CD4-positive, alpha-beta memory T cell (primary cell): ENCODE data around the gene WDR27. TPM values are rescaled to one million over a fixed set of nuclear protein-coding genes. Genes with fewer than 3 reads are reported as not detected.

Experiments
- CTCF ChIA-PET: fragments of 350-600 bp; sonication (Branson Sonifier 250); formaldehyde crosslinking; loops from one replicate; lab custom pipeline; 2021; ENCODE audit warnings: inconsistent platforms; ENCODE audit not compliant: partially characterized antibody; lab: Charles Lee
- POLR2A ChIA-PET: fragments of 350-600 bp; sonication (Branson Sonifier 250); formaldehyde crosslinking; loops from one replicate; lab custom pipeline; 2021; ENCODE audit not compliant: partially characterized antibody; lab: Charles Lee
- DNase-seq, 5 donors: peaks; one replicate each; pipeline versions ENCODE4 v3.0.0 to v3.0.0-alpha.2; 2020 to 2022; ENCODE audit warnings: mixed read lengths in 1 of 5
- H3K27ac ChIP-seq: one replicate; pipeline ENCODE4 v1.7.0; 2013; ENCODE audit warnings: low read depth, low read length
- H3K27me3 ChIP-seq: 2 replicates; pipeline ENCODE4 v1.7.0; 2013; ENCODE audit warnings: mild to moderate bottlenecking, low read length, moderate library complexity; ENCODE audit not compliant: insufficient read depth
- H3K36me3 ChIP-seq: 2 replicates; pipeline ENCODE4 v1.7.0; 2013; ENCODE audit warnings: mild to moderate bottlenecking, low read length, moderate library complexity; ENCODE audit not compliant: insufficient read depth
- H3K4me1 ChIP-seq: 2 replicates; pipeline ENCODE4 v1.7.0; 2013; ENCODE audit warnings: mild to moderate bottlenecking, low read length, moderate library complexity; ENCODE audit not compliant: insufficient read depth
- H3K4me3 ChIP-seq, 2 donors: one replicate each; pipeline ENCODE4 v1.7.0; 2013; ENCODE audit warnings: low read length in 2 of 2, mild to moderate bottlenecking in 1 of 2
- H3K9me3 ChIP-seq, 2 donors: one replicate each; pipeline ENCODE4 v1.7.0; 2013; ENCODE audit warnings: low read length in 2 of 2, control low read depth in 1 of 2; ENCODE audit not compliant: control insufficient read depth in 1 of 2
- H3K27ac Mint-ChIP-seq, 7 donors: one replicate each; pipeline ENCODE4 v1.8.0; 2020 to 2021; ENCODE audit warnings: mixed read lengths in 7 of 7, mild to moderate bottlenecking in 6 of 7, inconsistent platforms in 3 of 7, moderate library complexity in 3 of 7
- H3K27me3 Mint-ChIP-seq, 2 donors: one replicate each; pipeline ENCODE4 v1.8.0; 2020 to 2021; ENCODE audit warnings: mixed read lengths in 2 of 2
- H3K36me3 Mint-ChIP-seq, 2 donors: one replicate each; pipeline ENCODE4 v1.8.0; 2020 to 2021; ENCODE audit warnings: mixed read lengths in 2 of 2, inconsistent platforms in 1 of 2, mild to moderate bottlenecking in 1 of 2
- H3K4me1 Mint-ChIP-seq, 4 donors: one replicate each; pipeline ENCODE4 v1.8.0; 2020 to 2021; ENCODE audit warnings: mixed read lengths in 4 of 4, mild to moderate bottlenecking in 1 of 4
- H3K4me3 Mint-ChIP-seq, 8 donors: one replicate each; pipeline ENCODE4 v1.8.0; 2020 to 2021; ENCODE audit warnings: mixed read lengths in 8 of 8, mild to moderate bottlenecking in 7 of 8, moderate library complexity in 6 of 8, inconsistent platforms in 3 of 8
- H3K9me3 Mint-ChIP-seq, 8 donors: one replicate each; pipeline ENCODE4 v1.8.0; 2020 to 2021; ENCODE audit warnings: mixed read lengths in 8 of 8, mild to moderate bottlenecking in 5 of 8, inconsistent platforms in 3 of 8, moderate library complexity in 1 of 8
- intact Hi-C: fragments of 100-400 bp; cut with micrococcal nuclease; formaldehyde crosslinking; loops from one replicate; pipeline ENCODE4 v1.15.1; 2023
- polyA plus RNA-seq, 2 donors: library from polyadenylated mRNA; unstranded; fragments of 300-500 nt; fragmentation: Illumina TruSeq; gene quantifications; one replicate each; pipeline ENCODE4 v1.2.3, GENCODE V29; 2021
- total RNA-seq, 2 experiments: library from RNA; stranded (reverse); gene quantifications; one replicate each; pipeline ENCODE4 v1.2.3, GENCODE V29; 2021

The WDR27 gene
- total and polyA plus RNA-seq, 4 experiments from 2014 or later = 5.9 to 82.8 (median 39.8) TPM

- no peaks in the 10 kb centered on the region for H3K36me3 ChIP-seq
- Mint-ChIP-seq H3K4me1 (no peaks in the 10 kb centered on the region), H3K9me3 (no peaks in the 10 kb centered on the region), H3K4me3 (no peak overlapping the region), H3K27ac (no peak overlapping the region), H3K36me3 (no peaks in the 10 kb centered on the region), H3K27me3 (no peaks in the 10 kb centered on the region)
- no peaks in the 10 kb centered on the region for H3K27me3 ChIP-seq
- no peaks in the 10 kb centered on the region for H3K4me1 ChIP-seq
- ChIA-PET CTCF (interaction anchor here (2.0 kb wide), 1 partner anchor 11 kb away, joined by 5 read pairs; no protein-coding TSS in a partner anchor), POLR2A (no interaction called here)
- no peak overlapping the region for H3K4me3 ChIP-seq
- H3K27ac ChIP-seq = no peak overlapping the region
- no peak for DNase-seq
- intact Hi-C loops = no loop called here
- no peaks in the 10 kb centered on the region for H3K9me3 ChIP-seq
Measured at GRCh38 chr6:169501128-169501527, 200.7 kb downstream of the WDR27 start.

- no peak overlapping the region for H3K4me3 Mint-ChIP-seq
- CTCF ChIA-PET = no interaction called here
- DNase-seq = no peak
- no peaks in the 10 kb centered on the region for H3K36me3 Mint-ChIP-seq
- H3K9me3 Mint-ChIP-seq = no peaks in the 10 kb centered on the region
- POLR2A ChIA-PET = no interaction called here
- H3K27me3 Mint-ChIP-seq = peaks cover 0 to under 1% of the 10 kb centered on the region in 2 donors
- no peaks in the 10 kb centered on the region for H3K4me1 Mint-ChIP-seq
- Histone ChIP-seq H3K27me3 (no peaks in the 10 kb centered on the region), H3K27ac (no peak overlapping the region), H3K9me3 (no peaks in the 10 kb centered on the region), H3K4me3 (no peak overlapping the region), H3K4me1 (no peaks in the 10 kb centered on the region), H3K36me3 (no peaks in the 10 kb centered on the region)
- H3K27ac Mint-ChIP-seq = no peak overlapping the region
- intact Hi-C loops = no loop called here
Measured at GRCh38 chr6:169500688-169501087, 201.1 kb downstream of the WDR27 start.

- POLR2A ChIA-PET = no interaction called here
- intact Hi-C loops = no loop called here
- no peaks in the 10 kb centered on the region for H3K9me3 Mint-ChIP-seq
- CTCF ChIA-PET = no interaction called here
- H3K27ac ChIP-seq = no peak overlapping the region
- H3K4me1 Mint-ChIP-seq = no peaks in the 10 kb centered on the region
- no peaks in the 10 kb centered on the region for H3K36me3 ChIP-seq
- DNase-seq = no peak
- no peaks in the 10 kb centered on the region for H3K36me3 Mint-ChIP-seq
- no peaks in the 10 kb centered on the region for H3K9me3 ChIP-seq
- no peaks in the 10 kb centered on the region for H3K27me3 ChIP-seq
- no peaks in the 10 kb centered on the region for H3K4me1 ChIP-seq
- peaks cover 0 to 2% of the 10 kb centered on the region in 2 donors for H3K27me3 Mint-ChIP-seq
- no peak overlapping the region for H3K27ac Mint-ChIP-seq
- H3K4me3 Mint-ChIP-seq = no peak overlapping the region
- H3K4me3 ChIP-seq = no peak overlapping the region
Measured at GRCh38 chr6:169499848-169500247, 202.0 kb downstream of the WDR27 start.

- POLR2A ChIA-PET = no interaction called here
Measured at GRCh38 chr6:169498916-169499513, 202.8 kb downstream of the WDR27 start.

DNA sequence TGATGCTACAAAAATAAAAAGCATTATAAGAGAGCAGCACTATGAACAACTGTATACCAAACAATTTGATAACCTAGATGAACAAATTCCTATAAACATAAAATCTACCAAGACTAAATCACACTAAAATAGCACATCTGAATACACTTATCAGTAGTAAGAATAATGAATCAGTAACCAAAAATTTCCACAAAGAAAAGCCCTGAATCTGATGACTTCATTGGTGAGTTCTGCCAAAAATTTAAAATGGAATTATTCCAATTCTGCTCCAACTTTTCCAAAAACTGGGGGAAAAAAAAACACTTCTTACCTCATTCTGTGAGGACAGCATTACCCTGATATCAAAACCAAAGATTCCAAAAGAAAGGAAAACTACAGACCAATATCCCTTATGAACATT is 206.2 kb downstream of the WDR27 start:
- no peak overlapping the region for H3K27ac ChIP-seq
- intact Hi-C loops = no loop called here
- H3K27me3 ChIP-seq = no peaks in the 10 kb centered on the region
- no peaks in the 10 kb centered on the region for H3K4me1 ChIP-seq
- no peak overlapping the region for H3K4me3 ChIP-seq
- no peaks in the 10 kb centered on the region for H3K4me1 Mint-ChIP-seq
- no peaks in the 10 kb centered on the region for H3K9me3 Mint-ChIP-seq
- no peak overlapping the region for H3K27ac Mint-ChIP-seq
- ChIA-PET POLR2A (no interaction called here), CTCF (no interaction called here)
- H3K36me3 Mint-ChIP-seq = no peaks in the 10 kb centered on the region
- H3K4me3 Mint-ChIP-seq = no peak overlapping the region
- DNase-seq = no peak
- no peaks in the 10 kb centered on the region for H3K9me3 ChIP-seq
- H3K36me3 ChIP-seq = no peaks in the 10 kb centered on the region
- H3K27me3 Mint-ChIP-seq = peaks cover 0 to 2% of the 10 kb centered on the region in 2 donors

More at GRCh38 chr6:169498916-169499513, 202.8 kb downstream of the WDR27 start:
- Mint-ChIP-seq H3K36me3 (no peaks in the 10 kb centered on the region), H3K4me3 (no peak overlapping the region), H3K27ac (no peak overlapping the region), H3K27me3 (peaks cover 0 to 2% of the 10 kb centered on the region in 2 donors), H3K4me1 (no peaks in the 10 kb centered on the region), H3K9me3 (no peaks in the 10 kb centered on the region)
- no peak for DNase-seq
- no peaks in the 10 kb centered on the region for H3K9me3 ChIP-seq
- no peaks in the 10 kb centered on the region for H3K36me3 ChIP-seq
- CTCF ChIA-PET = no interaction called here
- H3K27me3 ChIP-seq = no peaks in the 10 kb centered on the region
- intact Hi-C loops = no loop called here
- H3K4me1 ChIP-seq = no peaks in the 10 kb centered on the region
- no peak overlapping the region for H3K4me3 ChIP-seq
- H3K27ac ChIP-seq = no peak overlapping the region

- Histone ChIP-seq H3K36me3 (no peaks in the 10 kb centered on the region), H3K4me3 (no peak overlapping the region), H3K9me3 (no peaks in the 10 kb centered on the region), H3K4me1 (no peaks in the 10 kb centered on the region), H3K27me3 (no peaks in the 10 kb centered on the region), H3K27ac (no peak overlapping the region)
- no peaks in the 10 kb centered on the region for H3K36me3 Mint-ChIP-seq
- ChIA-PET POLR2A (no interaction called here), CTCF (no interaction called here)
- no peaks in the 10 kb centered on the region for H3K4me1 Mint-ChIP-seq
- H3K4me3 Mint-ChIP-seq = no peak overlapping the region
- peaks cover 0 to 2% of the 10 kb centered on the region in 2 donors for H3K27me3 Mint-ChIP-seq
- H3K9me3 Mint-ChIP-seq = no peaks in the 10 kb centered on the region
- intact Hi-C loops = no loop called here
- H3K27ac Mint-ChIP-seq = no peak overlapping the region
- DNase-seq = no peak
Measured at GRCh38 chr6:169494038-169494437, 207.8 kb downstream of the WDR27 start.

DNA sequence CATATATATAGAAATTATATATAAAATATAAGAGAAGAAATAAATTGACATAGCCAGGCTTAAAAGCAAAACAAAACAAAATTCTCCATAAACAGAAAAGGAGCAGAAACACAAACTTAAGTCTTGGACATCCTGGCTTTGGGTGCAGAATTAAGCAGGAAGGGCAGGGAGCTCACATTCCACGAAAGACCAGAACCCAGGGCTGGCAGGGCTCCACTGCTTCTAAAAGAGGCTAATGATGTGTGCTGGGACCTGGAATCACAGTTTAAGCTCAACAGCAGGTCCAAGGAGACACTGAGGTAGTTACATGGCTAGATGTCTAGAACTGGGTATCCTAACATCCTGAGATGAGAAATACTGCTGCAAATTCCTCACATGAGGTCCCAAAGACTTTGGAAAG is 210.3 kb downstream of the WDR27 start:
- Histone ChIP-seq H3K27ac (no peak overlapping the region), H3K4me1 (no peaks in the 10 kb centered on the region), H3K36me3 (no peaks in the 10 kb centered on the region), H3K9me3 (no peaks in the 10 kb centered on the region), H3K4me3 (no peak overlapping the region), H3K27me3 (no peaks in the 10 kb centered on the region)
- H3K4me3 Mint-ChIP-seq = no peak overlapping the region
- CTCF ChIA-PET = no interaction called here
- intact Hi-C loops = no loop called here
- H3K9me3 Mint-ChIP-seq = no peaks in the 10 kb centered on the region
- peaks cover 0 to 2% of the 10 kb centered on the region in 2 donors for H3K27me3 Mint-ChIP-seq
- no peak overlapping the region for H3K27ac Mint-ChIP-seq
- POLR2A ChIA-PET = no interaction called here
- DNase-seq = no peak
- H3K36me3 Mint-ChIP-seq = no peaks in the 10 kb centered on the region
- no peaks in the 10 kb centered on the region for H3K4me1 Mint-ChIP-seq
